H1 (cell line): ENCODE results near the gene PLA2G10. TPM values are rescaled to one million over a fixed set of nuclear protein-coding genes. Genes with fewer than 3 reads are reported as not detected.

Experiments used
- CTCF ChIA-PET: fragments of 300-600 bp; sonication (Branson Sonifier 250); formaldehyde crosslinking; loops from one replicate; lab custom pipeline; 2021; ENCODE audit not compliant: partially characterized antibody; lab: Charles Lee
- POLR2A ChIA-PET: fragments of 300-600 bp; sonication (Branson Sonifier 250); formaldehyde crosslinking; loops from one replicate; lab custom pipeline; 2021; ENCODE audit warnings: inconsistent platforms; ENCODE audit not compliant: partially characterized antibody; lab: Charles Lee
- DNase-seq, 2 experiments: peaks; one replicate each; pipeline versions ENCODE4 v3.0.0 to v3.0.0-alpha.2; 2010 to 2022; ENCODE audit warnings: low spot score in 2 of 2, low read depth in 1 of 2, mixed read lengths in 1 of 2
- FAIRE-seq: peaks from 2 replicates; lab custom pipeline; 2011; peaks lifted over from hg19 to GRCh38; lab: Jason Lieb, UNC
- H2AFZ ChIP-seq: 2 replicates; pipeline ENCODE4 v1.8.1; 2012; ENCODE audit warnings: low read length, inconsistent platforms
- H2AK5ac ChIP-seq: 2 replicates; pipeline ENCODE4 v1.6.1; 2013; ENCODE audit warnings: low read depth, low read length
- H2BK120ac ChIP-seq: replicated peaks from 2 replicates; pipeline ENCODE3; 2013; ENCODE audit warnings: low read depth, low read length, inconsistent platforms
- H2BK12ac ChIP-seq: 2 replicates; pipeline ENCODE4 v1.6.1; 2013; ENCODE audit warnings: low read depth, low read length
- H2BK15ac ChIP-seq: 2 replicates; pipeline ENCODE4 v1.6.1; 2013; ENCODE audit warnings: low read length
- H2BK20ac ChIP-seq: 2 replicates; pipeline ENCODE4 v1.6.1; 2013; ENCODE audit warnings: low read length
- H2BK5ac ChIP-seq: 2 replicates; pipeline ENCODE4 v1.6.1; 2013; ENCODE audit warnings: low read depth, low read length
- H3K14ac ChIP-seq: 2 replicates; pipeline ENCODE4 v1.6.1; 2013; ENCODE audit warnings: inconsistent platforms; ENCODE audit not compliant: insufficient read length
- H3K18ac ChIP-seq: 2 replicates; pipeline ENCODE4 v1.6.1; 2013; ENCODE audit warnings: low read length; ENCODE audit errors: extremely low read depth
- H3K23ac ChIP-seq: 2 replicates; pipeline ENCODE4 v1.6.1; 2013; ENCODE audit warnings: inconsistent platforms; ENCODE audit not compliant: insufficient read length
- H3K23me2 ChIP-seq: 2 replicates; pipeline ENCODE4 v1.6.1; 2013; ENCODE audit warnings: low read depth, low read length
- H3K27ac ChIP-seq: 2 replicates; pipeline ENCODE4 v1.6.1; 2011; ENCODE audit warnings: low read depth, low read length, inconsistent platforms
- H3K27me3 ChIP-seq, 4 experiments: replicated peaks in 1 of 4; 1 replicate in 1 of 4; 2 replicates in 3 of 4; pipeline versions ENCODE4 v1.6.1 to v1.8.1; 2011 to 2013; ENCODE audit warnings: low read length in 3 of 4, mild to moderate bottlenecking in 3 of 4, inconsistent platforms in 2 of 4, mixed read lengths in 2 of 4, moderate library complexity in 1 of 4; ENCODE audit not compliant: control insufficient read depth in 3 of 4, insufficient read depth in 3 of 4; ENCODE audit errors: extremely low read depth in 1 of 4
- H3K36me3 ChIP-seq, 4 experiments: 2 replicates each; pipeline versions ENCODE4 v1.6.1 to v1.8.1; 2011 to 2013; ENCODE audit warnings: mild to moderate bottlenecking in 4 of 4, low read length in 3 of 4, moderate library complexity in 2 of 4, control low read depth in 1 of 4, inconsistent platforms in 1 of 4; ENCODE audit not compliant: insufficient read depth in 4 of 4, control insufficient read depth in 2 of 4
- H3K4ac ChIP-seq: replicated peaks from 2 replicates; pipeline ENCODE3; 2013; ENCODE audit warnings: low read length, low read depth, mixed read lengths, inconsistent platforms; ENCODE audit not compliant: insufficient read length
- H3K4me1 ChIP-seq, 4 experiments: replicated peaks in 1 of 4; 1 replicate in 1 of 4; 2 replicates in 3 of 4; pipeline versions ENCODE4 v1.6.1 to v1.8.1; 2011 to 2013; ENCODE audit warnings: low read length in 3 of 4, inconsistent platforms in 2 of 4, mixed read lengths in 1 of 4; ENCODE audit not compliant: insufficient read depth in 4 of 4, control insufficient read depth in 3 of 4
- H3K4me2 ChIP-seq, 2 experiments: 2 replicates each; pipeline versions ENCODE4 v1.6.1 to v1.8.1; 2011 to 2013; ENCODE audit warnings: low read depth in 2 of 2, low read length in 2 of 2, control low read depth in 1 of 2, inconsistent platforms in 1 of 2, mild to moderate bottlenecking in 1 of 2; ENCODE audit not compliant: insufficient read depth in 1 of 2
- H3K4me3 ChIP-seq, 4 experiments: fragments of 200-600, 300-600 bp in 1 of 4; sonication (generic), shearing (Covaris generic), sonication (Bioruptor Twin) in 1 of 4; 2 replicates each; pipeline versions ENCODE4 v1.5.1 to v1.8.1; 2011 to 2016; ENCODE audit warnings: low read length in 4 of 4, low read depth in 3 of 4, control low read depth in 2 of 4, inconsistent platforms in 2 of 4, mild to moderate bottlenecking in 2 of 4, mixed read lengths in 1 of 4, moderate library complexity in 1 of 4; ENCODE audit not compliant: insufficient read depth in 2 of 4; ENCODE audit errors: extremely low read depth in 1 of 4
- H3K56ac ChIP-seq: replicated peaks from 2 replicates; pipeline ENCODE3; 2013; ENCODE audit warnings: low read depth, mild to moderate bottlenecking, mixed read lengths, low read length, inconsistent platforms; ENCODE audit not compliant: insufficient read length
- H3K79me1 ChIP-seq: 2 replicates; pipeline ENCODE4 v1.6.1; 2013; ENCODE audit warnings: low read depth, low read length, control low read depth
- H3K79me2 ChIP-seq, 2 experiments: 2 replicates each; pipeline versions ENCODE4 v1.6.1 to v1.8.1; 2012 to 2013; ENCODE audit warnings: low read length in 2 of 2, mild to moderate bottlenecking in 2 of 2, inconsistent platforms in 1 of 2; ENCODE audit not compliant: insufficient read depth in 2 of 2, control insufficient read depth in 1 of 2
- H3K9ac ChIP-seq, 4 experiments: replicated peaks in 1 of 4; 1 replicate in 1 of 4; 2 replicates in 3 of 4; pipeline versions ENCODE4 v1.6.1 to v1.8.1; 2011 to 2013; ENCODE audit warnings: low read depth in 3 of 4, low read length in 3 of 4, control low read depth in 2 of 4, mild to moderate bottlenecking in 2 of 4, moderate library complexity in 2 of 4, inconsistent platforms in 1 of 4; ENCODE audit errors: extremely low read depth in 1 of 4
- H3K9me3 ChIP-seq, 2 experiments: 2 replicates each; pipeline versions ENCODE4 v1.6.1 to v1.8.1; 2012 to 2013; ENCODE audit warnings: mild to moderate bottlenecking in 2 of 2, moderate library complexity in 2 of 2, control low read depth in 1 of 2, inconsistent platforms in 1 of 2, low read depth in 1 of 2, low read length in 1 of 2, mixed read lengths in 1 of 2; ENCODE audit not compliant: insufficient read depth in 2 of 2
- H4K20me1 ChIP-seq, 2 experiments: replicated peaks in 1 of 2; 2 replicates each; pipeline versions ENCODE3 to v1.8.1; 2011 to 2013; ENCODE audit warnings: inconsistent platforms in 2 of 2, low read length in 2 of 2, mild to moderate bottlenecking in 1 of 2; ENCODE audit not compliant: insufficient read depth in 2 of 2, control insufficient read depth in 1 of 2
- H4K5ac ChIP-seq: 2 replicates; pipeline ENCODE4 v1.6.1; 2013; ENCODE audit warnings: low read length, low read depth, mixed read lengths, inconsistent platforms; ENCODE audit not compliant: insufficient read length
- H4K8ac ChIP-seq: 2 replicates; pipeline ENCODE4 v1.8.0; 2013; ENCODE audit warnings: mild to moderate bottlenecking, moderate library complexity, low read length, inconsistent platforms; ENCODE audit not compliant: insufficient read depth; ENCODE audit errors: extremely low read depth
- H4K91ac ChIP-seq: replicated peaks from 2 replicates; pipeline ENCODE3; 2013; ENCODE audit warnings: low read length, mixed read lengths, inconsistent platforms; ENCODE audit not compliant: insufficient read length
- BRCA1 ChIP-seq: IDR thresholded peaks from 2 replicates; pipeline ENCODE4 v1.6.1; 2012; ENCODE audit warnings: low read depth, low read length, improper control_type of control experiment
- CREB1 ChIP-seq: IDR thresholded peaks from 2 replicates; pipeline ENCODE4 v1.6.1; 2012; ENCODE audit warnings: inconsistent platforms
- HDAC2 ChIP-seq, 2 experiments: fragments of 300-600 bp in 1 of 2; sonication (generic) in 1 of 2; IDR thresholded peaks; 2 replicates each; pipeline ENCODE4 v1.6.1; 2011 to 2012; ENCODE audit warnings: low read depth in 2 of 2, low read length in 2 of 2, mild to moderate bottlenecking in 2 of 2, moderate library complexity in 2 of 2, borderline replicate concordance in 1 of 2, inconsistent platforms in 1 of 2
- HDAC6 ChIP-seq: IDR thresholded peaks from one replicate; pipeline ENCODE4 v1.7.1; 2012; ENCODE audit warnings: low read depth, mild to moderate bottlenecking, inconsistent platforms, low read length, moderate library complexity
- JUND ChIP-seq: IDR thresholded peaks from 2 replicates; pipeline ENCODE4 v1.6.1; 2011; ENCODE audit warnings: mild to moderate bottlenecking, improper control_type of control experiment, low read length
- NANOG ChIP-seq: IDR thresholded peaks from 2 replicates; pipeline ENCODE4 v1.6.1; 2011; ENCODE audit warnings: low read length, low read depth, mild to moderate bottlenecking, inconsistent platforms; ENCODE audit not compliant: insufficient read depth, poor library complexity, severe bottlenecking
- RAD21 ChIP-seq, 2 experiments: IDR thresholded peaks in 1 of 2; conservative IDR thresholded peaks in 1 of 2; 2 replicates each; pipeline ENCODE4 v1.6.1; 2011; ENCODE audit warnings: low read depth in 2 of 2, low read length in 2 of 2, improper control_type of control experiment in 1 of 2, inconsistent platforms in 1 of 2, mild to moderate bottlenecking in 1 of 2, moderate library complexity in 1 of 2
- SIRT6 ChIP-seq: IDR thresholded peaks from one replicate; pipeline ENCODE4 v1.7.1; 2012; ENCODE audit warnings: low read length, inconsistent platforms
- SIX5 ChIP-seq: IDR thresholded peaks from 2 replicates; pipeline ENCODE4 v1.6.1; 2011; ENCODE audit warnings: mild to moderate bottlenecking, low read depth, low read length
- SP2 ChIP-seq: IDR thresholded peaks from 2 replicates; pipeline ENCODE4 v1.6.1; 2012; ENCODE audit warnings: mild to moderate bottlenecking, low read length, inconsistent platforms
- TBP ChIP-seq: IDR thresholded peaks from 2 replicates; pipeline ENCODE4 v1.6.1; 2011; ENCODE audit warnings: low read depth, low read length, improper control_type of control experiment
- ZNF274 ChIP-seq: IDR thresholded peaks from 2 replicates; pipeline ENCODE4 v1.7.0; 2012; ENCODE audit warnings: low read length, borderline replicate concordance; ENCODE audit errors: extremely low read depth
- WGBS, 2 experiments: shearing (Covaris generic) in 1 of 2; methylation state at CpG; one replicate each; pipeline versions ENCODE4 v1.1.6 to v1.1.7; 2013 to 2015; ENCODE audit warnings: low lambda C conversion rate in 2 of 2, mixed read lengths in 2 of 2, inconsistent platforms in 1 of 2, low coverage in 1 of 2, missing lambda C conversion rate in 1 of 2; ENCODE audit not compliant: insufficient replicate concordance in 2 of 2, insufficient coverage in 1 of 2, insufficient read length in 1 of 2; ENCODE audit errors: extremely low coverage in 1 of 2, missing lambda C conversion rate in 1 of 2; 5-methylcytosine and 5-hydroxymethylcytosine counted together
- polyA plus RNA-seq, 7 experiments: library from polyadenylated mRNA; depleted of rRNA in 3 of 7; stranded (reverse) in 5 of 7; unstranded in 2 of 7; fragments of >200 nt in 5 of 7; fragments of 200-250 nt in 2 of 7; gene quantifications; 1 replicate in 5 of 7; 2 replicates in 1 of 7; 4 replicates in 1 of 7; pipeline versions ENCODE4 v1.2.1 to v1.2.3, GENCODE V29; 2011 to 2013; ENCODE audit warnings: missing spikeins in 2 of 7, mixed read lengths in 2 of 7
- total RNA-seq: library from RNA; stranded (reverse); fragmentation: NEBNext Ultra II Directional; extraction: Animal tissue kit (Norgen Biotek cat#: 25700); gene quantifications from 2 replicates; pipeline ENCODE4 v1.2.1, GENCODE V29; 2021
- TF ChIP-seq, protein P1 (sequence below): IDR thresholded peaks from 2 replicates; pipeline ENCODE4 v1.6.1; 2012; ENCODE audit warnings: low read length, inconsistent platforms

The PLA2G10 gene
- total and polyA plus RNA-seq, 2 of the 8 experiments (the other 6 are each of a cell fraction or from before 2014, with no cell fraction given), result 0.60 to 2.2 TPM

DNA sequence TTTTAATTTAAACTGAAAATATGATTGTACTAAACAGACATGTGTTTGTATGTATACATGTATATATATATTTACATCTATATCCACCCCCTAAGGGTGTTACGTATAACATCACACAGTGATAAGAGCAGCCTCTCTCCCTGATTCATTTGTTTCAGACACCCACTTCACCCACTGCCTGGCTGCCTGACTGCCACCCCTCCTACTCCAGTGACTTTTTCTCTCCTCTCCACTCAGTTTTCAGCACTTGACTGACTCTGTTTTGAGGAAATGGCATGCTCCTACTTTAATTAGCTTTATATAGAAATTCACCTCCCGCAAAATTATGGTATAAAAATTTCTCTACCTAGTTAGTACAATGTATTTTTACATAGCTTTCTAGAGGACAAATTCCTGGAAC, 41.4 kb downstream of the PLA2G10 start:
- no peak for FAIRE-seq
- Histone ChIP-seq H3K56ac (no peak overlapping the region), H3K79me1 (no peaks in the 10 kb centered on the region), H3K14ac (no peak overlapping the region), H2AFZ (no peak overlapping the region), H4K91ac (no peak overlapping the region), H3K9ac (no peak overlapping the region), H3K4me3 (no peak overlapping the region), H2BK12ac (no peak overlapping the region), H3K79me2 (no peaks in the 10 kb centered on the region), H2BK20ac (no peak overlapping the region), H2BK120ac (no peak overlapping the region), H3K4me1 (no peaks in the 10 kb centered on the region), H3K4me2 (no peak overlapping the region), H3K4ac (no peak overlapping the region), H2BK15ac (no peak overlapping the region), H3K23me2 (no peaks in the 10 kb centered on the region), H3K36me3 (peaks cover 26 to 84% (median 52%) of the 10 kb centered on the region in 4 experiments), H4K8ac (no peak overlapping the region), H2AK5ac (no peak overlapping the region), H3K27me3 (no peaks in the 10 kb centered on the region), H4K20me1 (no peaks in the 10 kb centered on the region), H3K27ac (no peak overlapping the region), H2BK5ac (no peak overlapping the region), H3K23ac (no peak overlapping the region), H3K18ac (no peak overlapping the region), H3K9me3 (no peaks in the 10 kb centered on the region), H4K5ac (no peak overlapping the region)
- no peak for DNase-seq
- ChIA-PET CTCF (no interaction called here), POLR2A (interaction anchor here (1.1 to 2.1 kb wide), 2 partner anchors 10 to 13 kb away, joined by 5 to 6 read pairs; no protein-coding TSS in a partner anchor)
- WGBS, 2 experiments, result 92% methylated on average over 2 of the region's 2 CpGs; no CpG with 5 or more reads in 1 of the 2 experiments
- TF ChIP-seq BRCA1 (no peak), RAD21 (IDR thresholded peaks at IDR 0.05 in 1 of 2, conservative IDR thresholded peaks at IDR 0.05 in 1 of 2; ENCODE audit: low read depth in 2 of 2, low read length in 2 of 2) (no peak), NANOG (no peak), CREB1 (no peak), SIRT6 (no peak), HDAC2 (IDR thresholded peaks at IDR 0.05; ENCODE audit: borderline replicate concordance in 1 of 2, low read depth in 2 of 2, low read length in 2 of 2) (no peak), ZNF274 (no peak), TBP (no peak), JUND (no peak), SP2 (no peak), SIX5 (no peak), HDAC6 (no peak)
- TF ChIP-seq, protein P1, sequence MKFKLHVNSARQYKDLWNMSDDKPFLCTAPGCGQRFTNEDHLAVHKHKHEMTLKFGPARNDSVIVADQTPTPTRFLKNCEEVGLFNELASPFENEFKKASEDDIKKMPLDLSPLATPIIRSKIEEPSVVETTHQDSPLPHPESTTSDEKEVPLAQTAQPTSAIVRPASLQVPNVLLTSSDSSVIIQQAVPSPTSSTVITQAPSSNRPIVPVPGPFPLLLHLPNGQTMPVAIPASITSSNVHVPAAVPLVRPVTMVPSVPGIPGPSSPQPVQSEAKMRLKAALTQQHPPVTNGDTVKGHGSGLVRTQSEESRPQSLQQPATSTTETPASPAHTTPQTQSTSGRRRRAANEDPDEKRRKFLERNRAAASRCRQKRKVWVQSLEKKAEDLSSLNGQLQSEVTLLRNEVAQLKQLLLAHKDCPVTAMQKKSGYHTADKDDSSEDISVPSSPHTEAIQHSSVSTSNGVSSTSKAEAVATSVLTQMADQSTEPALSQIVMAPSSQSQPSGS, result no peak
